Fibroblast of pulmonary artery (primary cell): ENCODE results near the gene SLC66A2.
"Not testable (repeated sequence)": the region's sequence is repeated elsewhere in the genome, so short reads cannot be mapped to it uniquely, and the experiment has no call there.

Experiments
- DNase-seq: peaks from one replicate; pipeline ENCODE4 v3.0.0-alpha.2; 2010; ENCODE audit warnings: low read depth
- H3K4me3 ChIP-seq: replicated peaks from 2 replicates; pipeline ENCODE4 v1.5.1; 2011; ENCODE audit warnings: low read depth, mild to moderate bottlenecking, control low read depth, low read length, moderate library complexity
- TF ChIP-seq, protein P1 (sequence below): IDR thresholded peaks from 2 replicates; pipeline ENCODE4 v1.5.1; 2011; ENCODE audit warnings: mild to moderate bottlenecking, control low read depth, low read length, inconsistent platforms; ENCODE audit errors: missing control alignments

The SLC66A2 gene

DNA sequence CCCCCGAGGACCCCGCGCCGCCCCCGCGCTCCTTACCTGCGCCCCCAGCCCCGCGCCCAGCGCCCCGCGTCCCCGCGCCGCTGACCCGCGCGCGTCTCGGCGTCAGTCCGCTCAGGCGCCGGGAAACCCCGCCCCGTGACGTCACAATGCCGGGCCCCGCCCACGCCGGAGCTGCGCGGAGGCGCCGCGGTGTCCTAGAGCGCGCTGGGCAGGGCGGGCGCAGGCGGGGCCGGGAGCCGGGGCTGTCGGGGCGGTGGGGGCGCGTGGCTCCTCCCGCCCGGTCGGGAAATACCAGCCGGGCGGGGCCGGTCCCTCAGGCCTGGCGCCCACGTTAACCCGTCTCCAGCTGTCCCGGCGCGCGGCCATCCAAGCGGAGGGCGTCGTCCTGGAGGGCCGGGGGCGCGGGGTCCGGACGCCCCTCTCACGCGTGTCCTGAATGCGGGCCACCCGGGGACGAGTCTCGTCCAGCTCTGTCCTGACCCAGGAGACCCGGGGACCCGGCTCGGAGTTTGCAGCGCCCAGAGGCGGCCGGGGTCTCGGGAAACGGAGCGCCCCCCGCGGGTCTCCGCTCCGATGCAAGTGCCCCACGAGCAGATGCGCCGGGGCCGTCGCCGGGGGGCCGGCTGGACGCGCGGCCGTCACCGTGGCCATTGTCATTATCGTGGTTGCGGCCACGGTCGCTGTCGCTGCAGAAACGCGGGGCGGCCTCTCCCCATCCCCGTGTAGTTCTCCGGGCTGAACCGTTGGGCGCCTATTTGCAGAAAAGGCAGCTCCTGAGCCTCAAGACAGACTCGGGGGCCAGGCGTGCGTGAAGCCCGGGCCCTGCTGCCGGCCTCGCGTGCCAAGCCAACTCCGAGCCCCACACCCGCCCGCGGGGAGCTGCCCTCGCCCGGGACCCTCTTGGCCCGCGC is at the start of gene SLC66A2:
SLC66A2 (minus strand) TSS at position 109 of the 911 bp plus-strand sequence. CDS start 727 bp downstream, outside the sequence.
- peak; percentile 87 for DNase-seq
- TF ChIP-seq, protein P1, sequence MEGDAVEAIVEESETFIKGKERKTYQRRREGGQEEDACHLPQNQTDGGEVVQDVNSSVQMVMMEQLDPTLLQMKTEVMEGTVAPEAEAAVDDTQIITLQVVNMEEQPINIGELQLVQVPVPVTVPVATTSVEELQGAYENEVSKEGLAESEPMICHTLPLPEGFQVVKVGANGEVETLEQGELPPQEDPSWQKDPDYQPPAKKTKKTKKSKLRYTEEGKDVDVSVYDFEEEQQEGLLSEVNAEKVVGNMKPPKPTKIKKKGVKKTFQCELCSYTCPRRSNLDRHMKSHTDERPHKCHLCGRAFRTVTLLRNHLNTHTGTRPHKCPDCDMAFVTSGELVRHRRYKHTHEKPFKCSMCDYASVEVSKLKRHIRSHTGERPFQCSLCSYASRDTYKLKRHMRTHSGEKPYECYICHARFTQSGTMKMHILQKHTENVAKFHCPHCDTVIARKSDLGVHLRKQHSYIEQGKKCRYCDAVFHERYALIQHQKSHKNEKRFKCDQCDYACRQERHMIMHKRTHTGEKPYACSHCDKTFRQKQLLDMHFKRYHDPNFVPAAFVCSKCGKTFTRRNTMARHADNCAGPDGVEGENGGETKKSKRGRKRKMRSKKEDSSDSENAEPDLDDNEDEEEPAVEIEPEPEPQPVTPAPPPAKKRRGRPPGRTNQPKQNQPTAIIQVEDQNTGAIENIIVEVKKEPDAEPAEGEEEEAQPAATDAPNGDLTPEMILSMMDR: no peak
- H3K4me3 ChIP-seq: peak within 1 kb of the TSS; percentile 68

DNA sequence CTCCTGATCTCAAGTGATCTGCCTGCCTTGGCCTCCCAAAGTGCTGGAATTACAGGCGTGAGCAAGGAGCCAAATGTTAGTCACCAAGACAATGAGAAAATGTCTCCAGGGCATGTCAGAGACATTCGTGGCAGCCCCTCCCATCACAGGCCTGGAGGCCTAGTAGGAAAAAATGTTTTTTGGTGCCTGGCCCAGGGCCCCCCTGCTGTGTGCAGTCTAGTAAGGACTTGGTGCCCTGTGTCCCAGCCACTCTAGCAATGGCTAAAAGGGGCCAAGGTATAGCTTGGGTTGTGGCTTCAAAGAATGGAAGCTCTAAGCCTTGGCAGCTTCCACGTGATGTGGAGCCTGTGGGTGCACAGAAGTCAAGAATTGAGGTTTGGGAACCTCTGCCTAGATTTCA is 49.4 kb upstream of the SLC66A2 start:
- TF ChIP-seq, protein P1: no peak
- H3K4me3 ChIP-seq: no peak overlapping the region
- DNase-seq: no peak

DNA sequence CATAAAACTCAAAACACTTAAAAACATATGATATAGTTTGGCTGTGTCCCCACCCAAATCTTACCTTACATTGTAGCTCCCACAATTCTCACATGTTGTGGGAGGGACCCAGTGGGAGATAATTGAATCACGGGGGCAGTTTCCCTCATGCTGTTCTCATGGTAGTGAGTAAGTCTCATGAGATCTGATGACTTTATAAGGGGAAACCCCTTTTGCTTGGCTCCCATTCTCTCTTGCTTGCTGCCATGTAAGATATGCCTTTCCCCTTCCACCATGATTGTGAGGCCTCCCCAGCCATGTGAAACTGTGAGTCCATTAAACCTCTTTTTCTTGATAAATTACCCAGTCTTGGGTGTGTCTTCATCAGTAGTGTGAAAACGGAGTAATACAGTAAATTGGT is 48.2 kb upstream of the SLC66A2 start:
- DNase-seq, H3K4me3 ChIP-seq: not testable (repeated sequence)

DNA sequence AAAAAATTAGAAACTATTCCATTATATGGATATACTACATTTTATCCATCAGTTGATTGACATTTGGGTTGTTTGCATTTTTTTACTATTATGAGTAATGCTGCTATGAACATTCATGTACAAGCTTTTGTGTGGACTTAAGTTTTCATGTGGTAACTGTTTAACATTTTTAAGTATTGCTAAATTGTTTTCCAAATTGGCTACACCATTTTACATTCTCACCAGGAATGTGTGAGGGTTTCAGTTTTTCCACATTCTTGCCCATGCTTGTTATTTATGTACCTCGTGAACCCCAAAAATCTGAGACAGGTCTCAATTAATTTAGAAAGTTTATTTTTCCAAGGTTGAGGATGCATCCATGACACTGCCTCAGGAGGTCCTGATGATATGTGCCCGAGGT is 40.0 kb upstream of the SLC66A2 start:
- H3K4me3 ChIP-seq: no peak overlapping the region
- no peak for DNase-seq
- TF ChIP-seq, protein P1: no peak

DNA sequence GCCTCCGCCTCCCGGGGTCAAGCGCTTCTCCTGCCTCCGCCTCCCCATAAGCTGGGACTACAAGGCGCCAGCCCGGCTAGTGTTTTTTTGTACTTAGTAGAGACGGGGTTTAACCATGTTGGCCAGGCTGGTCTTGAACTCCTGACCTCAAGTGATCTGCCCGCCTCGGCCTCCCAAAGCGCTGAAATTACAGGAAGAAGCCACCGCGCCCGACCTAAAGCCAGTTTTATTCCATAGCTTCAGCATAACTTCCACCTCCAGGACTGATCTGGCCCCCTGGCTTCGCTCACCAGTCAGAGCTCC is 37.7 kb upstream of the SLC66A2 start:
- H3K4me3 ChIP-seq: peak overlapping the region; percentile 91
- TF ChIP-seq, protein P1: no peak
- no peak for DNase-seq

DNA sequence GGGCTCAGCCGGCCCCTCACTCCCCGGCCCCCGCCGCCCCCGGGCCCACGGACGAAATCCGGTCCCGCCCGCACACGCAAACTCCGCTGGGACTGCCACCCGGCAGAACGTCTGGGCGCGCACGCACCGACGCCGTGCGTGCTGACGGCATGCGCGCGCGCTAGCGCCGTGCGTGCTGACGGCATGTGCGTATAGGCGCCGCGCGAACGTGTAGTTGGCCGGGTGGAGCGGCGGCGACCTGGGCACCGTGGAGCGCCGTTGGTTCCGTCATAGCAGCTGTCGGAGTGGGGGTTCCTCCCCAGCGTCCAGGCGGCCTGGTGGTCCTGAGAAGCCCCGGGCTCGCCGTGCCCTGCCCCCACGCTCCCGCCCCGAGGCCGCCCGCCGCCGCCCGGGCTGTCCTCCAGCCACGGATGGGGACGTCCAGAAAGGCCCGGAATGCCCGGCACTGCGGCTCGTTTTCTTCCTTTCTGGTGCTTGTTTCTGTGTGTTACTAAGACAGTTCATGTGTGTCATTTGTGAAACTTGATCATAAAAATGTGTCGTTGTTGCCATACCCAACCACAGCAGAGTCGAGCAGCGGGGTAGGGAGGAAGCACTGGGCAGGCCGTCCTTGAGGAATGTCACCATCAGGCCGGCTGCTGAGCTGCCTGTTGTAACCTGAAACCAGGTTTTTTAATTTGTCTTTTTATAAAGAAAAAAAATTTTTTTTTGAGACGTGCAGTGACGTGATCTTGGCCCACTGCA is 37.2 kb upstream of the SLC66A2 start, which contains the start of gene TXNL4A:
TXNL4A (minus strand) TSS at position 113 of the 744 bp plus-strand sequence. CDS start 171 bp downstream, outside the sequence.
- TF ChIP-seq, protein P1: no peak
- peak; percentile 89 for DNase-seq
- H3K4me3 ChIP-seq: peak within 1 kb of the TSS; percentile 91

DNA sequence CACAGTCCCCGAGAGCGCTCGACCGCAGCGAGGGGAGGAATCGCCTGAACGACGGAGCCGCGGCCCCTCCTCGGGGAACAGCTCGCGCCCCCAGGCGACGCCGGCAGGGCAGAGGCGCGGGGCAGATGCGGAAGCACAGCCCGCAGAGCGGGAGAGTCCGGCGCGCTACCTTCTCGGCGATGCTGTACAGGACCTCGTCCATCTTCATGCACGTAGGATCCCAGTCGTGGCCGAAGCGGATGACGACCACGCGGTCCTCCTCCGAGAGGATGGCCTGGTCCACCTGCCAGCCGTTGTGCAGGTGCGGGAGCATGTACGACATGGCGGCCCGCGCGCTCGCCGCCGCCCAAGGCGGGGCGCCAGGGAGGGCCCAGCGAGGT is 36.6 kb upstream of the SLC66A2 start:
- peak overlapping the region; percentile 91 for H3K4me3 ChIP-seq
- peak; percentile 40 for DNase-seq

More for the DNA sequence above, 36.6 kb upstream of the SLC66A2 start:
- TF ChIP-seq, protein P1: peak; percentile 29
